Skeletal muscle tissue (tissue), 4 donors: ENCODE measurements around the gene KCNMB2. TPM values are rescaled to one million over a fixed set of nuclear protein-coding genes. Genes with fewer than 3 reads are reported as not detected.

Source experiments
- H3K27ac ChIP-seq: one replicate; pipeline ENCODE4 v1.7.0; 2013; ENCODE audit warnings: mild to moderate bottlenecking, low read depth, low read length, inconsistent platforms
- H3K27me3 ChIP-seq, 3 donors: one replicate each; pipeline ENCODE4 v1.7.0; 2013; ENCODE audit warnings: low read length in 3 of 3; ENCODE audit not compliant: control insufficient read depth in 3 of 3, insufficient read depth in 3 of 3
- H3K36me3 ChIP-seq, 3 donors: one replicate each; pipeline ENCODE4 v1.7.0; 2013; ENCODE audit warnings: low read length in 3 of 3; ENCODE audit not compliant: control insufficient read depth in 3 of 3, insufficient read depth in 3 of 3
- H3K4me1 ChIP-seq, 3 donors: one replicate each; pipeline ENCODE4 v1.7.0; 2013; ENCODE audit warnings: low read length in 3 of 3, mild to moderate bottlenecking in 3 of 3; ENCODE audit not compliant: control insufficient read depth in 3 of 3, insufficient read depth in 3 of 3
- H3K4me3 ChIP-seq, 3 donors: one replicate each; pipeline ENCODE4 v1.7.0; 2013; ENCODE audit warnings: low read length in 3 of 3
- H3K9ac ChIP-seq, 3 donors: one replicate each; pipeline ENCODE4 v1.7.0; 2013; ENCODE audit warnings: low read length in 3 of 3, mild to moderate bottlenecking in 3 of 3, moderate library complexity in 2 of 3, low read depth in 1 of 3
- H3K9me3 ChIP-seq, 3 donors: one replicate each; pipeline ENCODE4 v1.7.0; 2013; ENCODE audit warnings: low read length in 3 of 3; ENCODE audit not compliant: control insufficient read depth in 3 of 3
- total RNA-seq: library from RNA; depleted of rRNA; stranded (reverse); fragments of >200 nt; gene quantifications from one replicate; pipeline ENCODE4 v1.2.3, GENCODE V29; 2014
- donor health status: Osteomylitis.

Gene KCNMB2
- total RNA-seq, 1 donor from 2014 or later, result 11.5 TPM

DNA sequence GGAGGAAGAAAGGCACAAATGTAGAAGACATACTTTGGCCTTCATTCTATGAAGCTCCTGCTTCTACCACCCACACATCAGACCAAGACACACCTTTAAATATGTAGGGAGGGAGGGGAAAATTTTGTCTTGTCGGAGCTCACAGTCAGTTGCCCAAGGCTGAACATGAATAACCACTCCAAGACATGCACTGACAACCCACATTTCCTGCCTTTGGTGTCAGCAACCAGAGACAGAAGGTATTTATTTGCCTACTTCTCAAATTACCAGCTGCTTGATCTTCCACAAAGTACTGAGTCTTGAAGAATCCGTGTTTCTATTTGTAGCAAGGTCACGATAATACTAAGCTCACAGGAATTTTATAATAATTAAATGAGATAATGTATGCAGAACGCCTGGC is 169.7 kb downstream of the KCNMB2 start:
- Histone ChIP-seq H3K9ac (no peak overlapping the region), H3K27ac (no peak overlapping the region), H3K9me3 (no peaks in the 10 kb centered on the region), H3K4me1 (no peaks in the 10 kb centered on the region), H3K4me3 (no peak overlapping the region), H3K36me3 (no peaks in the 10 kb centered on the region), H3K27me3 (no peaks in the 10 kb centered on the region)

- Histone ChIP-seq H3K4me3 (no peak overlapping the region), H3K4me1 (no peaks in the 10 kb centered on the region), H3K36me3 (no peaks in the 10 kb centered on the region), H3K9ac (no peak overlapping the region), H3K27ac (no peak overlapping the region), H3K27me3 (no peaks in the 10 kb centered on the region), H3K9me3 (no peaks in the 10 kb centered on the region)
Observed at GRCh38 chr3:178706411-178706810, 170.2 kb downstream of the KCNMB2 start.

DNA sequence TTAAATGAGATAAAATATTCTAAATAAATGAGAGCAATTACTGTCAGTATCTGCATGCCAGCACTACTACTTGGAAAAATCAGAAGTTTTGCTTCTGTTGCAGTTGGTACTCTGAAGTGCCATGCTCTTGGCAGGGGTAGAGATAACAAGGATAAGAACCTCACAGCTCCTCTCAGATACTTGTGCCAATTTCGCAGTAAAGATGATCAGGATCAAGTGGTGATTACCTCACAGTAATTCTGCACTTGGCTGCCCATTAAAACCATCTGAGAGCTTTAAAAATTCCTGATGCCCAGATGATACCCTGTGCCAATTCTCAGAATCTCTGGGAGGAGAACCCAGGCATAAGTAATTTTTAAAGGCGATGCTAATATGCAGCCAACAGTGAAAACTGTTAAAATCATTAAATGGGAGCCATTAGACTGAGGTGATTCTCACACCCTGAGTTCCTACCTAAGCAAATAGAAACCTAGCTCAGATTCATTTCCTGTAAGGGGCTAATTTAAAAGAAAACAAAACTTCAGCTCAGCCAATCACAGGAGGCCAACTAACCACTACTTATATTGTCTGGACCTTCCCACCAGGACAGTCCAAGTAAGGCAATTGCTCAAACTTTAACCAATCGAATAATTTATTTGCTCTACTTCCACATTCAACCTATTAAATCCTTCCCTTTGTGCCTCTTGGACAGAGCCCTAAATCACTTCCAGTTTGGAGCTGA is 171.2 kb downstream of the KCNMB2 start:
- no peaks in the 10 kb centered on the region for H3K9me3 ChIP-seq
- no peaks in the 10 kb centered on the region for H3K4me1 ChIP-seq
- H3K4me3 ChIP-seq, result no peak overlapping the region
- H3K36me3 ChIP-seq, result no peaks in the 10 kb centered on the region
- H3K27ac ChIP-seq, result no peak overlapping the region
- H3K27me3 ChIP-seq, result no peaks in the 10 kb centered on the region
- no peak overlapping the region for H3K9ac ChIP-seq

DNA sequence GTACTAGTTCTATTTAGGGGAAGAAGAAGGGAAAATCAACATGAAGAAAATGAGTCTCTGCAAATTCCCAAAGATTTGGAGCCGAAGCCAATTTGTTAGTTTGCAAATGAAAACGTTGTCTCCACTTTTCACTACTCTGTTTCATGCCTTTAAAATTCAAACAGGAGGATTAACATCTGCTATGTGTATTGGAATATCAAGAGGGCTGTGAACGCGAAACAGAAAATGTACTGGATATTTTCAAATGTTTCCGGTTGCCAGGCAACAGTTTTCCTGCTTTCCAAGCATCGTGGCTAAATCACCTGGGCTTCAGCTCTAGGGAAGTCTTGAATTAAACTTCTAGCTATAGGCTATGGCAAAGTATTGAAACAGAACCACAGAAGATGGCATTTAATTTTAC is 172.8 kb downstream of the KCNMB2 start:
- Histone ChIP-seq H3K36me3 (no peaks in the 10 kb centered on the region), H3K9ac (no peak overlapping the region), H3K4me3 (no peak overlapping the region), H3K4me1 (no peaks in the 10 kb centered on the region), H3K9me3 (no peaks in the 10 kb centered on the region), H3K27me3 (no peaks in the 10 kb centered on the region), H3K27ac (no peak overlapping the region)

DNA sequence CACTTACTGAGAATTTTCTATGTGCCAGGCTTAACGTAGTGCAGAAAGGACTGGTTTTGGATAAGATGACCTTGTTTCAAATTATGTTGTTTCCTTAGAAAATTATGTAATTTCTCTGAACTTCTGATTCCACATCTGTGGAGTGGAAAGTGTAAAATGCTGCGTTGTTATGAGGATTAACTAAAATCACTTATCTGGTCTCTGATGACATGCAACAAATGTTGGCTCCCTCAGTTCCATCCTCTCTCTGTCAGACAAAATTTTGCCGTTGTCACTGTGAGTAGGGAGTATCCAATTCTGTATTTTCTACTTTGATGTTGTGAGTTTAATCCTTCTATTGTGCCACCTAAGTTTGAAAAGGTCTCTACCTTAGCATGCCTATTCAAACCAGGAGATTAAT is 175.5 kb downstream of the KCNMB2 start:
- no peaks in the 10 kb centered on the region for H3K4me1 ChIP-seq

DNA sequence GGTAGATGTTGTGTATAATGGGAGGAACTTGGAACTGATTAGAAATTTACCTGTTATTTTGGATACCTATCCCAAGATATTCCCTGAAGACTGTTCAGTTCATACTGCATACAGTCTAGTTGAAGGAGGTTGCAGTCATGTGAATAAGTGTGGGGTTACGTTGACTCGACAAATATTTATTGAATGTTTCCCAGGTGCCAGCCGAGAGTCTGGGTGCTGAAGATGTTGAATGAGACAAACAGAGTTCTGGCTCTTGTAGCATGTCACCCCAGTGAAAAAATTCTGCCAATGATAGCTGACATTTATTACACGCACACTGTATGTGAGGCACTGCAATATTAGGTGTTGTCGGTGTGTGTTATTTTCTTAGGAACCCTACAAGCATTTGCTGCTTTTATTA is 176.0 kb downstream of the KCNMB2 start:
- H3K9me3 ChIP-seq, result no peaks in the 10 kb centered on the region
- H3K9ac ChIP-seq, result no peak overlapping the region
- no peak overlapping the region for H3K4me3 ChIP-seq
- H3K36me3 ChIP-seq, result no peaks in the 10 kb centered on the region
- no peaks in the 10 kb centered on the region for H3K4me1 ChIP-seq
- no peak overlapping the region for H3K27ac ChIP-seq
- no peaks in the 10 kb centered on the region for H3K27me3 ChIP-seq

More for the DNA sequence above, 175.5 kb downstream of the KCNMB2 start:
- Histone ChIP-seq H3K9ac (no peak overlapping the region), H3K27me3 (no peaks in the 10 kb centered on the region), H3K27ac (no peak overlapping the region), H3K9me3 (no peaks in the 10 kb centered on the region), H3K36me3 (no peaks in the 10 kb centered on the region), H3K4me3 (no peak overlapping the region)

DNA sequence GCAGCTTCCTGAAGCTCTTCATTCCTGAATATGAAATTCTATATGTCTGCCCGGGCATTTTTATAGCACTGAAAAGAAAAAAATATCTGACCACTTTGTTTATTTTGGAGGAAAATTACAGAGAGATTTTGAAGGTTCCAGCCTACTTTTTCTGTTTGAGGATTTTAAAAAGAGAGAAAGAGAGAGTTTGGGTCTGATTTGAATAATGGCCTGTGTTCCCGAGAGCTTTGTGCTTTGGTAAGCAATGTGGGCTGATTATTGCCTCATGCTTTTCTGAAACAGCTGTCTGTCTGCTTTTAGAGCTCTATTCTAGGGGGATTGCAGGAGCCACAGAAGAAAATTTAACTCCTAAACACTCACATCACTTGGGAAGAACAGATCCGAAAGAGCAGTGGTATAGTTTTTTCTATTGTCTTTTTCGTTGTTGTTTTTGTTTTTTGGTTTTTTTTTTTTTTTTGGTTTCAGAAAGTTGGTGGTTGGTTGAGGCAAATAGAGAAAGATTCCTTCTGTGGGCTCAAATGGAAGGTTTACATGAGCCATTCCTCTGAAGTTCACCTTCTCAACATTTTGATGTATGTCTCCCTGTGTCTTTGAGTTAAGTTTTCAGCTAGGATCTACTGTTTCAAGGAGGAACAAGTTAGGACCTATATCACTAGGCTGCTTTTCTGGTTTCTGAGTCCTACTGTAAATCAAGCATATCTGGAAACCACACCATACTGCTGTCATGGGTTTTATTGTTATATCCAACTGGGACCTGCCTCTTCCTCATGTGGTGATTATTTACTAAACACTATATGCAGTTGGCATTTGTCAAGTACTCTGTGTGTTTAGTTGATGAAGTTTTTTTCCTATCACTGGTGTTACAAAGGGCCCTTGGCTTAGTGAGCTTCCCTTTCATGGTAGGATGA is 178.9 kb downstream of the KCNMB2 start:
- Histone ChIP-seq H3K9ac (no peak overlapping the region), H3K27ac (no peak overlapping the region), H3K27me3 (no peaks in the 10 kb centered on the region), H3K4me3 (no peak overlapping the region), H3K36me3 (no peaks in the 10 kb centered on the region), H3K9me3 (no peaks in the 10 kb centered on the region), H3K4me1 (no peaks in the 10 kb centered on the region)

GRCh38 chr3:178718995-178719635 is 182.9 kb downstream of the KCNMB2 start:
- Histone ChIP-seq H3K27ac (no peak overlapping the region), H3K27me3 (no peaks in the 10 kb centered on the region)

DNA sequence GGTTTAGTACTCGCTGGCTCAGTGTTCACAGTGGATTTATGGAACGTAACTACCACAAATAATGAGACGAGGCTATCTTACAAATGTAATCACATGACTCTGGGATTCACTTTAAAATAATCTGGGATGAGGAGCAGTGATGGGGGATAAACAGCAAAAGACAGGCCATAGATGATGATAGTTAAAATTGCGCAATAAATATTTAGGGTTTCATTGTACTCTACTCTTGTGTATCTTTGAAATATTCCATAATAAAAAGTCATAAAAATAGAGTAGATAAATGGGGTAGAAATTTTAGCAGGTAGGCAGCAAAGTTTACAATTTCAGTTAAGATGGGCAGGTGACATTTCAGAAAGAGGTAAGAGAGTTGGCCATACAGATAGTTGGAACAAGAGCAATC is 196.6 kb downstream of the KCNMB2 start:
- Histone ChIP-seq H3K27me3 (no peaks in the 10 kb centered on the region), H3K9me3 (no peaks in the 10 kb centered on the region), H3K9ac (no peak overlapping the region), H3K4me1 (peaks cover 0 to 2% (median 0%) of the 10 kb centered on the region in 3 donors), H3K27ac (no peak overlapping the region), H3K36me3 (no peaks in the 10 kb centered on the region), H3K4me3 (no peak overlapping the region)

More at GRCh38 chr3:178718995-178719635, 182.9 kb downstream of the KCNMB2 start:
- Histone ChIP-seq H3K4me3 (no peak overlapping the region), H3K9me3 (no peaks in the 10 kb centered on the region), H3K4me1 (no peaks in the 10 kb centered on the region), H3K9ac (no peak overlapping the region), H3K36me3 (no peaks in the 10 kb centered on the region)
